SK-N-SH treated with all-trans-retinoic acid at 6 μM for 48 hours (cell line): Measurements from ENCODE around the gene HSD11B1L.

Experiments used
- ARNTL ChIP-seq: fragments of 450-650 bp; formaldehyde crosslinking; IDR thresholded peaks from 2 replicates; pipeline ENCODE4 v1.5.0; 2020; ENCODE audit warnings: low read depth, mild to moderate bottlenecking, moderate library complexity, borderline replicate concordance
- ESRRG ChIP-seq: fragments of 250-450 bp; sonication (Bioruptor Pico); IDR thresholded peaks from 2 replicates; pipeline ENCODE4 v1.6.1; 2021; ENCODE audit warnings: mild to moderate bottlenecking
- GLIS3 ChIP-seq: fragments of 250-450 bp; sonication (Bioruptor Pico); IDR thresholded peaks from 2 replicates; pipeline ENCODE4 v1.5.0; 2020; ENCODE audit warnings: mild to moderate bottlenecking, moderate library complexity
- ISL1 ChIP-seq: fragments of 250-450 bp; sonication (Bioruptor Pico); IDR thresholded peaks from 2 replicates; pipeline ENCODE4 v2.1.2; 2022; ENCODE audit warnings: mild to moderate bottlenecking, moderate library complexity
- SNAI2 ChIP-seq: fragments of 250-450 bp; sonication (Bioruptor Pico); IDR thresholded peaks from 2 replicates; pipeline ENCODE4 v1.5.0; 2020; ENCODE audit warnings: mild to moderate bottlenecking, moderate library complexity
- ZFP30 ChIP-seq: fragments of 450-650 bp; formaldehyde crosslinking; IDR thresholded peaks from 2 replicates; pipeline ENCODE4 v1.5.0; 2022; ENCODE audit warnings: mild to moderate bottlenecking, moderate library complexity
- ZNF565 ChIP-seq: fragments of 450-650 bp; formaldehyde crosslinking; conservative IDR thresholded peaks from 2 replicates; pipeline ENCODE4 v1.5.0; 2020; ENCODE audit warnings: low read depth, mild to moderate bottlenecking, moderate library complexity
- ZNF70 ChIP-seq: fragments of 450-650 bp; formaldehyde crosslinking; IDR thresholded peaks from 2 replicates; pipeline ENCODE4 v1.5.0; 2020; ENCODE audit warnings: mild to moderate bottlenecking, moderate library complexity
- ZNF8 ChIP-seq: fragments of 450-650 bp; formaldehyde crosslinking; IDR thresholded peaks from 2 replicates; pipeline ENCODE4 v1.5.0; 2020; ENCODE audit warnings: mild to moderate bottlenecking, moderate library complexity
- TF ChIP-seq, protein P1 (sequence below): fragments of 250-450 bp; sonication (Bioruptor Pico); IDR thresholded peaks from 2 replicates; pipeline ENCODE4 v1.8.0; 2021; ENCODE audit warnings: low read depth, mild to moderate bottlenecking, moderate library complexity, borderline replicate concordance
- TF ChIP-seq, protein P2 (sequence below): fragments of 250-450 bp; sonication (Bioruptor Pico); IDR thresholded peaks from 2 replicates; pipeline ENCODE4 v1.5.0; 2020; ENCODE audit warnings: mild to moderate bottlenecking, moderate library complexity
- TF ChIP-seq, protein P3 (sequence below): fragments of 250-450 bp; sonication (Bioruptor Pico); IDR thresholded peaks from 2 replicates; pipeline ENCODE4 v1.8.0; 2020; ENCODE audit warnings: mild to moderate bottlenecking, moderate library complexity, borderline replicate concordance
- TF ChIP-seq, protein P4 (sequence below): fragments of 250-450 bp; sonication (Bioruptor Pico); IDR thresholded peaks from 2 replicates; pipeline ENCODE4 v1.5.1; 2021; ENCODE audit warnings: mild to moderate bottlenecking, moderate library complexity

DNA sequence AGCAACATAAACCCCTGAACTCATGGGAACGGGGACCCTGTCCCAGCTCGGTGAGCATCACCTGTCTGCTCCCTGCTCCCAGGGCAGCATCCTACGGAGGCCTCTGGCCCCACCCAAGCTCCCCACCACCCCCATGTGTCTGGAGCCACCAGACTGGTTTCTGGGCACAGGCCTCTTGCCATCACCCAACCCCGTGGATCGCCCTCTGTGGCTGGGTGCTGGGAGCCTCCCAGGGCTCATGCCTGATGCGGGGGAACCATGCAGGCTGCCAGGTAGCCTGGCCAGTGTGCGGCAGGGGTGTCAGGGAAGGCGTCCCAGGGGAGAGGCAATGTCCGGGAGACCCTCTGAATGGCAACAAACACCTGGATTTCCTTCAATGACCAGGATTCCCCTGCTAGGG lies 3.2 kb upstream of the HSD11B1L start:
- TF ChIP-seq ZNF8 (CRISPR knock-in tag), result no peak
- no peak for TF ChIP-seq ZNF70 (CRISPR knock-in tag)
- TF ChIP-seq GLIS3 (CRISPR knock-in tag), result no peak
- TF ChIP-seq, protein P1, sequence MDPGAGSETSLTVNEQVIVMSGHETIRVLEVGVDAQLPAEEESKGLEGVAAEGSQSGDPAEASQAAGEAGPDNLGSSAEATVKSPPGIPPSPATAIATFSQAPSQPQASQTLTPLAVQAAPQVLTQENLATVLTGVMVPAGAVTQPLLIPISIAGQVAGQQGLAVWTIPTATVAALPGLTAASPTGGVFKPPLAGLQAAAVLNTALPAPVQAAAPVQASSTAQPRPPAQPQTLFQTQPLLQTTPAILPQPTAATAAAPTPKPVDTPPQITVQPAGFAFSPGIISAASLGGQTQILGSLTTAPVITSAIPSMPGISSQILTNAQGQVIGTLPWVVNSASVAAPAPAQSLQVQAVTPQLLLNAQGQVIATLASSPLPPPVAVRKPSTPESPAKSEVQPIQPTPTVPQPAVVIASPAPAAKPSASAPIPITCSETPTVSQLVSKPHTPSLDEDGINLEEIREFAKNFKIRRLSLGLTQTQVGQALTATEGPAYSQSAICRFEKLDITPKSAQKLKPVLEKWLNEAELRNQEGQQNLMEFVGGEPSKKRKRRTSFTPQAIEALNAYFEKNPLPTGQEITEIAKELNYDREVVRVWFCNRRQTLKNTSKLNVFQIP (CRISPR knock-in tag), result no peak
- TF ChIP-seq, protein P2, sequence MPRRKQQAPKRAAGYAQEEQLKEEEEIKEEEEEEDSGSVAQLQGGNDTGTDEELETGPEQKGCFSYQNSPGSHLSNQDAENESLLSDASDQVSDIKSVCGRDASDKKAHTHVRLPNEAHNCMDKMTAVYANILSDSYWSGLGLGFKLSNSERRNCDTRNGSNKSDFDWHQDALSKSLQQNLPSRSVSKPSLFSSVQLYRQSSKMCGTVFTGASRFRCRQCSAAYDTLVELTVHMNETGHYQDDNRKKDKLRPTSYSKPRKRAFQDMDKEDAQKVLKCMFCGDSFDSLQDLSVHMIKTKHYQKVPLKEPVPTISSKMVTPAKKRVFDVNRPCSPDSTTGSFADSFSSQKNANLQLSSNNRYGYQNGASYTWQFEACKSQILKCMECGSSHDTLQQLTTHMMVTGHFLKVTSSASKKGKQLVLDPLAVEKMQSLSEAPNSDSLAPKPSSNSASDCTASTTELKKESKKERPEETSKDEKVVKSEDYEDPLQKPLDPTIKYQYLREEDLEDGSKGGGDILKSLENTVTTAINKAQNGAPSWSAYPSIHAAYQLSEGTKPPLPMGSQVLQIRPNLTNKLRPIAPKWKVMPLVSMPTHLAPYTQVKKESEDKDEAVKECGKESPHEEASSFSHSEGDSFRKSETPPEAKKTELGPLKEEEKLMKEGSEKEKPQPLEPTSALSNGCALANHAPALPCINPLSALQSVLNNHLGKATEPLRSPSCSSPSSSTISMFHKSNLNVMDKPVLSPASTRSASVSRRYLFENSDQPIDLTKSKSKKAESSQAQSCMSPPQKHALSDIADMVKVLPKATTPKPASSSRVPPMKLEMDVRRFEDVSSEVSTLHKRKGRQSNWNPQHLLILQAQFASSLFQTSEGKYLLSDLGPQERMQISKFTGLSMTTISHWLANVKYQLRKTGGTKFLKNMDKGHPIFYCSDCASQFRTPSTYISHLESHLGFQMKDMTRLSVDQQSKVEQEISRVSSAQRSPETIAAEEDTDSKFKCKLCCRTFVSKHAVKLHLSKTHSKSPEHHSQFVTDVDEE, result no peak
- TF ChIP-seq, protein P3, sequence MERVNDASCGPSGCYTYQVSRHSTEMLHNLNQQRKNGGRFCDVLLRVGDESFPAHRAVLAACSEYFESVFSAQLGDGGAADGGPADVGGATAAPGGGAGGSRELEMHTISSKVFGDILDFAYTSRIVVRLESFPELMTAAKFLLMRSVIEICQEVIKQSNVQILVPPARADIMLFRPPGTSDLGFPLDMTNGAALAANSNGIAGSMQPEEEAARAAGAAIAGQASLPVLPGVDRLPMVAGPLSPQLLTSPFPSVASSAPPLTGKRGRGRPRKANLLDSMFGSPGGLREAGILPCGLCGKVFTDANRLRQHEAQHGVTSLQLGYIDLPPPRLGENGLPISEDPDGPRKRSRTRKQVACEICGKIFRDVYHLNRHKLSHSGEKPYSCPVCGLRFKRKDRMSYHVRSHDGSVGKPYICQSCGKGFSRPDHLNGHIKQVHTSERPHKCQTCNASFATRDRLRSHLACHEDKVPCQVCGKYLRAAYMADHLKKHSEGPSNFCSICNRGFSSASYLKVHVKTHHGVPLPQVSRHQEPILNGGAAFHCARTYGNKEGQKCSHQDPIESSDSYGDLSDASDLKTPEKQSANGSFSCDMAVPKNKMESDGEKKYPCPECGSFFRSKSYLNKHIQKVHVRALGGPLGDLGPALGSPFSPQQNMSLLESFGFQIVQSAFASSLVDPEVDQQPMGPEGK (CRISPR knock-in tag), result no peak
- TF ChIP-seq ZNF565 (CRISPR knock-in tag), result no peak
- no peak for TF ChIP-seq ZFP30 (CRISPR knock-in tag)
- TF ChIP-seq SNAI2 (CRISPR knock-in tag), result no peak
- TF ChIP-seq, protein P4, sequence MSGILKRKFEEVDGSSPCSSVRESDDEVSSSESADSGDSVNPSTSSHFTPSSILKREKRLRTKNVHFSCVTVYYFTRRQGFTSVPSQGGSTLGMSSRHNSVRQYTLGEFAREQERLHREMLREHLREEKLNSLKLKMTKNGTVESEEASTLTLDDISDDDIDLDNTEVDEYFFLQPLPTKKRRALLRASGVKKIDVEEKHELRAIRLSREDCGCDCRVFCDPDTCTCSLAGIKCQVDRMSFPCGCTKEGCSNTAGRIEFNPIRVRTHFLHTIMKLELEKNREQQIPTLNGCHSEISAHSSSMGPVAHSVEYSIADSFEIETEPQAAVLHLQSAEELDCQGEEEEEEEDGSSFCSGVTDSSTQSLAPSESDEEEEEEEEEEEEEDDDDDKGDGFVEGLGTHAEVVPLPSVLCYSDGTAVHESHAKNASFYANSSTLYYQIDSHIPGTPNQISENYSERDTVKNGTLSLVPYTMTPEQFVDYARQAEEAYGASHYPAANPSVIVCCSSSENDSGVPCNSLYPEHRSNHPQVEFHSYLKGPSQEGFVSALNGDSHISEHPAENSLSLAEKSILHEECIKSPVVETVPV (CRISPR knock-in tag), result no peak
- TF ChIP-seq ISL1 (CRISPR knock-in tag), result no peak
- TF ChIP-seq ARNTL (CRISPR knock-in tag), result no peak
- TF ChIP-seq ESRRG (CRISPR knock-in tag), result no peak
